PC-9 (cell line): ENCODE measurements around the gene RCOR1. TPM values are rescaled to one million over a fixed set of nuclear protein-coding genes. Genes with fewer than 3 reads are reported as not detected.

ENCODE experiments used
- BruUV-seq: library from RNA; stranded (reverse); fragments of 400-500 nt; replicated peaks from 2 replicates; lab custom pipeline; 2021; lab: Mats Ljungman, UMichigan
- CTCF ChIA-PET: fragments of 300-600 bp; sonication (Branson Sonifier 250); formaldehyde crosslinking; loops from one replicate; lab custom pipeline; 2022; ENCODE audit warnings: antibody characterized with exemption; lab: Charles Lee
- POLR2A ChIA-PET: fragments of 300-600 bp; sonication (Branson Sonifier 250); formaldehyde crosslinking; loops from one replicate; lab custom pipeline; 2022; ENCODE audit warnings: antibody characterized with exemption; ENCODE audit not compliant: unreplicated experiment; lab: Charles Lee
- DNase-seq, 2 experiments: peaks; one replicate each; pipeline versions ENCODE4 v3.0.0 to v3.0.0-alpha.2; 2015 to 2022; ENCODE audit warnings: mixed read lengths in 1 of 2
- H2AFZ ChIP-seq: fragments of 200-600 bp; sonication (generic); 2 replicates; pipeline ENCODE4 v1.8.1; 2017; ENCODE audit warnings: antibody characterized with exemption
- H3F3A ChIP-seq: fragments of 200-600 bp; sonication (generic); 2 replicates; pipeline ENCODE4 v1.8.1; 2017; ENCODE audit warnings: antibody characterized with exemption, mild to moderate bottlenecking, low read depth; ENCODE audit not compliant: insufficient read depth
- H3K27ac ChIP-seq: fragments of 200-600 bp; sonication (generic); 2 replicates; pipeline ENCODE4 v1.6.1; 2016; ENCODE audit warnings: mixed run types
- H3K27me3 ChIP-seq: fragments of 200-600 bp; sonication (generic); 2 replicates; pipeline ENCODE4 v1.6.1; 2016; ENCODE audit warnings: low read depth, mixed run types; ENCODE audit not compliant: insufficient read depth
- H3K36me3 ChIP-seq: fragments of 200-600 bp; sonication (generic); 2 replicates; pipeline ENCODE4 v1.6.1; 2016; ENCODE audit warnings: low read depth, mixed run types
- H3K4me1 ChIP-seq: fragments of 200-600 bp; sonication (generic); replicated peaks from 2 replicates; pipeline ENCODE4 v1.6.1; 2016; ENCODE audit warnings: mixed run types; ENCODE audit not compliant: insufficient read depth
- H3K4me2 ChIP-seq: fragments of 200-600 bp; sonication (generic); 2 replicates; pipeline ENCODE4 v1.6.1; 2017; ENCODE audit warnings: mixed run types
- H3K4me3 ChIP-seq: fragments of 200-600 bp; sonication (generic); 2 replicates; pipeline ENCODE4 v1.6.1; 2016; ENCODE audit warnings: mixed run types
- H3K79me2 ChIP-seq: fragments of 200-600 bp; sonication (generic); 2 replicates; pipeline ENCODE4 v1.6.1; 2017; ENCODE audit warnings: low read depth, mixed run types
- H3K9me2 ChIP-seq: fragments of 200-600 bp; sonication (generic); 2 replicates; pipeline ENCODE4 v1.8.1; 2017; ENCODE audit warnings: mild to moderate bottlenecking; ENCODE audit not compliant: insufficient read depth
- H3K9me3 ChIP-seq: fragments of 200-600 bp; sonication (generic); 2 replicates; pipeline ENCODE4 v1.8.1; 2016; ENCODE audit warnings: low read depth; ENCODE audit not compliant: insufficient read depth
- H4K20me1 ChIP-seq: fragments of 200-600 bp; sonication (generic); 2 replicates; pipeline ENCODE4 v1.8.1; 2017; ENCODE audit not compliant: insufficient read depth
- EZH2 ChIP-seq: fragments of 200-600 bp; sonication (generic); IDR thresholded peaks from 2 replicates; pipeline ENCODE4 v1.8.0; 2017; ENCODE audit warnings: antibody characterized with exemption, low read depth
- intact Hi-C: fragments of 100-400 bp; cut with micrococcal nuclease; formaldehyde crosslinking; loops from one replicate; pipeline ENCODE4 v1.10.0; 2022; ENCODE audit not compliant: unreplicated experiment
- total RNA-seq: library from RNA; stranded (reverse); gene quantifications from 2 replicates; pipeline ENCODE4 v1.2.3, GENCODE V29; 2021
- TF ChIP-seq, protein P1 (sequence below): fragments of 200-600 bp; sonication (generic); conservative IDR thresholded peaks from 2 replicates; pipeline ENCODE4 v1.6.1; 2017; ENCODE audit warnings: mixed run types, antibody characterized with exemption, mild to moderate bottlenecking, moderate library complexity

RCOR1 gene
- total RNA-seq, 1 experiment from 2014 or later, result 67.2 TPM

DNA sequence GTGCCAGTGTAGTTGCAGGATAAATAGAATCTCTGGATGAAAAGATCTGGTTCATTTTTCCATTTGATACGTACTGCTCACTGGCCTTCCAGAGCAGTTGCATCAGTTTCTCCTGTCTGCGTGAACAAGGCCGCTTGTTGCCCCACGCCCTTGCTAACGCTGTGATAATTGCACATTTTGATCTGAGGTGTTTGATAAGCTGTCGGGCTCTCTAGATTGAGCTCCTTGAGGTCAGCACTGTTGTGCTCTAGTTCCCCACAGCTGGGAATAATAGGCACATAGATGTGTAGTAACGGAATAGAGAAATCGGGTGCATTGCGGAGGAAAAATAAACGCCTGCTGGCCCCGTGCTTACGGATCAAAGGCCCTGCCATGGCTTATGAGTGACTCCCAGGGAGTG, 142.0 kb downstream of the RCOR1 start:
- H3F3A ChIP-seq, result no peaks in the 10 kb centered on the region
- H3K9me3 ChIP-seq, result 0 out of 2 replicates have a peak, but pooled peaks cover 3% of the 10 kb centered on the region
- no peak overlapping the region for H3K4me2 ChIP-seq
- no peaks in the 10 kb centered on the region for H3K79me2 ChIP-seq
- H2AFZ ChIP-seq, result no peak overlapping the region
- intact Hi-C loops, result no loop called here
- no peaks in the 10 kb centered on the region for H4K20me1 ChIP-seq
- H3K4me3 ChIP-seq, result no peak overlapping the region
- BruUV-seq, result no TSS peak
- no peak for DNase-seq
- no peaks in the 10 kb centered on the region for H3K27me3 ChIP-seq
- CTCF ChIA-PET, result no interaction called here
- no peak for TF ChIP-seq EZH2
- TF ChIP-seq, protein P1, sequence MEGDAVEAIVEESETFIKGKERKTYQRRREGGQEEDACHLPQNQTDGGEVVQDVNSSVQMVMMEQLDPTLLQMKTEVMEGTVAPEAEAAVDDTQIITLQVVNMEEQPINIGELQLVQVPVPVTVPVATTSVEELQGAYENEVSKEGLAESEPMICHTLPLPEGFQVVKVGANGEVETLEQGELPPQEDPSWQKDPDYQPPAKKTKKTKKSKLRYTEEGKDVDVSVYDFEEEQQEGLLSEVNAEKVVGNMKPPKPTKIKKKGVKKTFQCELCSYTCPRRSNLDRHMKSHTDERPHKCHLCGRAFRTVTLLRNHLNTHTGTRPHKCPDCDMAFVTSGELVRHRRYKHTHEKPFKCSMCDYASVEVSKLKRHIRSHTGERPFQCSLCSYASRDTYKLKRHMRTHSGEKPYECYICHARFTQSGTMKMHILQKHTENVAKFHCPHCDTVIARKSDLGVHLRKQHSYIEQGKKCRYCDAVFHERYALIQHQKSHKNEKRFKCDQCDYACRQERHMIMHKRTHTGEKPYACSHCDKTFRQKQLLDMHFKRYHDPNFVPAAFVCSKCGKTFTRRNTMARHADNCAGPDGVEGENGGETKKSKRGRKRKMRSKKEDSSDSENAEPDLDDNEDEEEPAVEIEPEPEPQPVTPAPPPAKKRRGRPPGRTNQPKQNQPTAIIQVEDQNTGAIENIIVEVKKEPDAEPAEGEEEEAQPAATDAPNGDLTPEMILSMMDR, result no peak
- no peaks in the 10 kb centered on the region for H3K4me1 ChIP-seq
- no peak overlapping the region for H3K27ac ChIP-seq
- no peaks in the 10 kb centered on the region for H3K36me3 ChIP-seq
- H3K9me2 ChIP-seq, result no peaks in the 10 kb centered on the region
- POLR2A ChIA-PET, result no interaction called here

GRCh38 chr14:102736956-102737355, 144.5 kb downstream of the RCOR1 start:
- TF ChIP-seq, protein P1, result no peak
- no peak for TF ChIP-seq EZH2
- peaks cover 26% of the 10 kb centered on the region for H3K9me3 ChIP-seq
- H3K9me2 ChIP-seq, result no peaks in the 10 kb centered on the region
- H3F3A ChIP-seq, result peaks cover 5% of the 10 kb centered on the region; the same call in 1 of the 2 replicates
- BruUV-seq, result no TSS peak
- no peak for DNase-seq
- H3K79me2 ChIP-seq, result no peaks in the 10 kb centered on the region
- no peaks in the 10 kb centered on the region for H3K4me1 ChIP-seq
- POLR2A ChIA-PET, result no interaction called here
- H3K4me3 ChIP-seq, result no peak overlapping the region
- H3K27ac ChIP-seq, result no peak overlapping the region
- no peaks in the 10 kb centered on the region for H4K20me1 ChIP-seq
- intact Hi-C loops, result no loop called here
- CTCF ChIA-PET, result no interaction called here
- H3K4me2 ChIP-seq, result no peak overlapping the region
- 0 out of 2 replicates have a peak, but pooled peaks cover 8% of the 10 kb centered on the region for H3K36me3 ChIP-seq
- H2AFZ ChIP-seq, result no peak overlapping the region
- no peaks in the 10 kb centered on the region for H3K27me3 ChIP-seq

DNA sequence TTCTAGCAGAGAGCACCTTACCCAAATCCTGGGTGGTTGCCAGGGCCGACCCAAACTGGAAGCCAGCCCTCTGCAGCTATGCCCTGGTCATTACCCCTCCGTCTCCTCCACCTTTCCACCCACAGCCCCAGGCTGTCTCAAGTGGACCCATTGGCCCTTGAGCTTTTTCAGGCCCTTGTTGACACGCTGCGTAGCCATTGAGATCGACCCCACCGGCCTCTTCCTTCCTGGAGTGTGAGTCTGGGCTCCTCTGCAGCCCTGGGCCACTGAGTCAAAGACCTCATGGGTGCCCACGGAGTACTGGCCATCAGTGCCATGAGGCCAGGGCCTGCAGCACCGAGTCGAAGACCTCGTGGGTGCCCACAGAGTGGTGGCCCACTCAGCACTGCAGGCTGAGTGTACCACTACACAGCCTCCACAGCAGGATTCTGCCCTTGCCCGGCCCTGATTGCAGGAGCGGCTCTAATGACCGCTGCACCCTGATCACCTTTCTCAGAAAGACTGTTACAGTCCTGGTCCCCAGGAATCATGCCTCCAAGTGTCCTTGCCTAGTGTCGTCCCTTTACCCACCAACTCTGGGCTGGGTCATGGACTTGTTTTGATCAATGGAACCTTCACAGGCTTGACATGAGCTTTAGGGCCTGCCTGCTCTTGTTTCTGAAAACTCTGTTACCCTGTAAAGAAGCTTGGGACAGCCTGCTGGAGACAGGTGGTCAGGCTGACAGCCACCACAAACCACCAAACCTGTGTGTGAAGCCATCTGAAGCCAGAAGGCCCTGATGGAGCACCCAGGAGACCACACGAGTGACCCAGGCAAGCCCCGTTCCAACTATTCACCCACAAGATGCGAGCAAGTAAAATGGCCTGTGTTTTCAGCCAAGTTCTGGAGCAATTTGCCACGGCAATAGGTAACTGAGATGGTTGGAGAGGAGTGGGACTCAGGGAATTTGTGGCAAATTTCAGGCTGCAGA, 145.2 kb downstream of the RCOR1 start:
- H3K4me3 ChIP-seq, result no peak overlapping the region
- ChIA-PET POLR2A (no interaction called here), CTCF (no interaction called here)
- no peak for DNase-seq
- H2AFZ ChIP-seq, result no peak overlapping the region
- H3K79me2 ChIP-seq, result no peaks in the 10 kb centered on the region
- H3K9me3 ChIP-seq, result peaks cover 33% of the 10 kb centered on the region
- H3K4me1 ChIP-seq, result no peaks in the 10 kb centered on the region
- intact Hi-C loops, result no loop called here
- no peaks in the 10 kb centered on the region for H4K20me1 ChIP-seq
- peaks cover 5% of the 10 kb centered on the region; the same call in 1 of the 2 replicates for H3F3A ChIP-seq
- no peak overlapping the region for H3K27ac ChIP-seq
- TF ChIP-seq, protein P1, result no peak
- no peak for TF ChIP-seq EZH2
- no TSS peak for BruUV-seq
- peaks cover 8% of the 10 kb centered on the region; the same call in 1 of the 2 replicates for H3K36me3 ChIP-seq
- H3K4me2 ChIP-seq, result no peak overlapping the region
- no peaks in the 10 kb centered on the region for H3K27me3 ChIP-seq
- H3K9me2 ChIP-seq, result no peaks in the 10 kb centered on the region
